NB4 (cell line): Measurements from ENCODE around the gene SIGLEC8.

Source experiments
- POLR2A ChIP-seq: IDR thresholded peaks from 2 replicates; pipeline ENCODE4 v1.6.1; 2011; ENCODE audit warnings: mild to moderate bottlenecking; ENCODE audit not compliant: insufficient read length; ENCODE audit errors: extremely low read depth
- TF ChIP-seq, protein P1 (sequence below): IDR thresholded peaks from one replicate; pipeline ENCODE4 v1.5.1; 2012; ENCODE audit warnings: low read depth, low read length

DNA sequence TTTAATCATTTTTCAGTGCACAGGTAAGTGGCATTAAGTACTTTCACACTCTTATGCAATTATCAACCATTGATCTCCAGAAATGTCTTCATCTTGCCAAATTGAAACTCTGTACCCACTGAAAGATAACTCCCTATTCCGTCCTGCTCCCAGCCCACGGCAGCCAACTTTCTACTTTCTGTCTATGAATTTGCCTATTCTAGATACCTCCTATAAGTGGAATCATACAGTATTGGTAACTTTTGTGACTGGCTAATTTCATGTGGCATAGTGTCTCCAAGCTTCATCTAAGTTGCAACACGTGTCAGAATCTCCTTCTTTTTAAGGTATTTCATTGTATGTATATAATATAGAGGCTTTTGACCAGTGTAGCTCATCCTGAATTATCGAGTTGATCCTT lies 14.4 kb upstream of the SIGLEC8 start:
- TF ChIP-seq, protein P1, sequence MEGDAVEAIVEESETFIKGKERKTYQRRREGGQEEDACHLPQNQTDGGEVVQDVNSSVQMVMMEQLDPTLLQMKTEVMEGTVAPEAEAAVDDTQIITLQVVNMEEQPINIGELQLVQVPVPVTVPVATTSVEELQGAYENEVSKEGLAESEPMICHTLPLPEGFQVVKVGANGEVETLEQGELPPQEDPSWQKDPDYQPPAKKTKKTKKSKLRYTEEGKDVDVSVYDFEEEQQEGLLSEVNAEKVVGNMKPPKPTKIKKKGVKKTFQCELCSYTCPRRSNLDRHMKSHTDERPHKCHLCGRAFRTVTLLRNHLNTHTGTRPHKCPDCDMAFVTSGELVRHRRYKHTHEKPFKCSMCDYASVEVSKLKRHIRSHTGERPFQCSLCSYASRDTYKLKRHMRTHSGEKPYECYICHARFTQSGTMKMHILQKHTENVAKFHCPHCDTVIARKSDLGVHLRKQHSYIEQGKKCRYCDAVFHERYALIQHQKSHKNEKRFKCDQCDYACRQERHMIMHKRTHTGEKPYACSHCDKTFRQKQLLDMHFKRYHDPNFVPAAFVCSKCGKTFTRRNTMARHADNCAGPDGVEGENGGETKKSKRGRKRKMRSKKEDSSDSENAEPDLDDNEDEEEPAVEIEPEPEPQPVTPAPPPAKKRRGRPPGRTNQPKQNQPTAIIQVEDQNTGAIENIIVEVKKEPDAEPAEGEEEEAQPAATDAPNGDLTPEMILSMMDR: no peak
- TF ChIP-seq POLR2A: no peak
